GM21529 (cell line): ENCODE measurements around the gene HIBCH.
"Not testable (repeated sequence)": the region's sequence is repeated elsewhere in the genome, so short reads cannot be mapped to it uniquely, and the experiment has no call there.

Experiments
- ATAC-seq: cut with Tn5 transposase; IDR thresholded peaks from one replicate; pipeline ENCODE4 v1.9.1; 2021; ENCODE audit not compliant: unreplicated experiment

Gene HIBCH

GRCh38 chr2:190254063-190254850 is 65.4 kb downstream of the HIBCH start:
- no peak for ATAC-seq

DNA sequence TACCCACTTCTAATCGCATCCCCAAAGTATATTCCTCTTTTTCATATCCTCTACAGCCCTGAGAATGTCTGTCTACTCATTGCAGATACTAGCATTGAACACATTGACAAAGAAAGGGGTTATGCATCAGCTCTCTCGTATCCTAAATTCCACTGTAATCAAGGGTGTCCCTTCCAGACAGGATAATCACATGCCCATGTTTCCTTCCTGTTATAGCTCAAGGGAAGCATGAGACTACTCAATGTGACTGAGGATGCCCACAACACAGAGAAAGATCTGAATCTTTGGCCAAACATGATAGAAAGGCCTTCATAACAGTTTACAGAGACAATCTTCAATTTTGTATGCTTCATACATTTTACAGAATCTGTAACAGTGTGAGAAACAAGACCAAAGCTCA is 69.2 kb downstream of the HIBCH start:
- no peak for ATAC-seq

GRCh38 chr2:190235551-190236075 is 84.0 kb downstream of the HIBCH start:
- ATAC-seq = no peak

DNA sequence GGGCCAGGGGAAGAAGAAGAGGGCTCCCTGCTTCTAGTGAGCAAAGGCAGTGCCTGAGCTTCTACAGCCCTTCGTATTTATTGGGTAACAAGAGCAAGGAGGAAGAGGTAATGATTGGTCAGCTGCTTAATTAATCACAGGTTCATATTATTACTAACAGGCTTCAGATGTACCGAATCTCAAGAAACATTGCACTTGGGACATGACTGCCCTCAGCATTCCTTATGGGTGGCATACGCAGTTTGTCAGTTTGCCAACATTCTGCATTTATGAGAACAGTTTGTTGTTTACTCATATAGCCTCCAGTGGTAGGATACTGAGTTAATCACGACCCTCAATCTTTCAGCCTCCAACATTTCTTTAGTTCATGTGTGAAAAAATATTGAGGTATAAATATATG is 84.5 kb downstream of the HIBCH start:
- ATAC-seq = no peak

DNA sequence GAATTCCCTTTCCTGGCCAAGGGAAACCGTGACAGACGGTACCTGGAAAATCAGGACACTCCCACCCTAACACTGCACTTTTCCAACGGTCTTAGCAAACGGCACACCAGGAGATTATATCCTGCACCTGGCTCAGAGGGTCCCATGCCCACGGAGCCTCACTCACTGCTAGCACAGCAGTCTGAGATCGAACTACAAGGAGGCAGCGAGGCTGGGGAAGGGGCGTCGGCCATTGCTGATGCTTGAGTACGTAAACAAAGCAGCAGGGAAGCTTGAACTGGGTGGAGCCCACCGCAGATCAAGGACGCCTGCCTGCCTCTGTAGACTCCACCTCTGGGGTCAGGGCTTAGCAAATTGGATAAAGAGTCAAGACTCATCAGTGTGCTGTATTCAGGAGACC is 95.6 kb downstream of the HIBCH start:
- not testable (repeated sequence) for ATAC-seq

- not testable (repeated sequence) for ATAC-seq
These were observed 96.9 kb downstream of the HIBCH start for GRCh38 chr2:190222745-190223144.

GRCh38 chr2:190221429-190221828 is 98.2 kb downstream of the HIBCH start:
- ATAC-seq = no peak

DNA sequence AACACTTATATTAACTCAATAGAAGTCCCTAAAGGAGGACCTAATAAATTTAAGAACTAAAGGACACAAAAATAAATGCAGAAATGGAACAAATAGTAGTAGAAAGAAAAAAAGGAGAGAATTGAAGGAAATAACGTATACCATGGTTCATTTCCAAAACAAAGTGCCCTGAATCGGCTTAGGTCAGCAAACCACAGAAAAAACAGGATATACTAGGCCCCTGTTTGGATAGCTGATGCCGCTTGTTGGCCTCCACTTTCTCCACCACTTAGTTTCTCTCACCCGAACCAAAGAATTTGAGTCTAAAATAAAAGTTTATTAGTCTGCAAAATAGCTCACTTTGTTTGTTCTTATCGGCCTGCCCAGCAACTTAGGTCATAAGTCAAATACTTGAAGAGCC is 100.4 kb downstream of the HIBCH start:
- ATAC-seq = no peak

DNA sequence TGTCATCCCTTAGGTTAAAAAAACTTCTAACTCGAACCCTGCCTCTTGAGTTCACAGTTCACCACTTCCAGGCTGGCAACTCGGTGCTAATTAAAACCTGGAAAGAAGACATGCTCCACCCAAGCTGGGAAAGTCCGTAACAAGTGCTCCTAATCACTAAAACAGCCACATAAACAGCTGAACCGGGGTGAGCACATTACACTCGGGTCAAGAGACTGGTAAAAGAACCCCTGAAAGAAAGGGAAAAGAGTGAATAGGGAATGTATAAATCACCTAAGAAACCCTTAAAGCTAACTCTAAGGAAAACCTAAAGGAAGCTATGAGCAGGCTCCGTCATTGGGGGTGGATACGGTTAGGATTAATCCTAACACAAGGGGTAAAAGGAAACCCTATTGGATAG is 102.0 kb downstream of the HIBCH start:
- ATAC-seq = no peak

GRCh38 chr2:190216829-190217228 is 102.8 kb downstream of the HIBCH start:
- no peak for ATAC-seq

- no peak for ATAC-seq
These were observed 104.0 kb downstream of the HIBCH start for GRCh38 chr2:190215620-190216019.

- no peak for ATAC-seq
These were observed 105.0 kb downstream of the HIBCH start for GRCh38 chr2:190214426-190215194.

GRCh38 chr2:190213441-190214335 is 105.9 kb downstream of the HIBCH start:
- ATAC-seq = no peak

GRCh38 chr2:190210471-190210870 is 109.2 kb downstream of the HIBCH start:
- no peak for ATAC-seq

- no peak for ATAC-seq
These were observed 110.1 kb downstream of the HIBCH start for GRCh38 chr2:190209559-190209958.

DNA sequence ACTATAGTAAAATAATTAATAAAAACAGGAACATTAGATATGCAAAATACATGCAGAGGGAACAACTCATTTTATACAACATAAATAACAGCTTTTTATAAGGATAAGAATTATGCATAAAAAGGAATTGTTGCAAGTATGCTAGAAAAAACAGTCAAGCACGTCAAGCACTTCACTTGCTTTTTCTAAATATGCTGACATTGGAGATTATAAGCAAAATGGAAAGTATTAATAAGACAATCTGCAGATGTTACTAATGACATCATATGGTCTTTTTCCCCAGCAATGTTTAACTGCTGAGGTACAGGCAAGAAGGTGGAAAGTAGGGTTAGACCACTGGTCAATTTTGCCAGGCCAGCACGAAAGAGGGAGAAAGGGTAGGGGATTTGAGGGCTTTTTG is 111.7 kb downstream of the HIBCH start:
- no peak for ATAC-seq

GRCh38 chr2:190205657-190206056 is 114.0 kb downstream of the HIBCH start:
- no peak for ATAC-seq

DNA sequence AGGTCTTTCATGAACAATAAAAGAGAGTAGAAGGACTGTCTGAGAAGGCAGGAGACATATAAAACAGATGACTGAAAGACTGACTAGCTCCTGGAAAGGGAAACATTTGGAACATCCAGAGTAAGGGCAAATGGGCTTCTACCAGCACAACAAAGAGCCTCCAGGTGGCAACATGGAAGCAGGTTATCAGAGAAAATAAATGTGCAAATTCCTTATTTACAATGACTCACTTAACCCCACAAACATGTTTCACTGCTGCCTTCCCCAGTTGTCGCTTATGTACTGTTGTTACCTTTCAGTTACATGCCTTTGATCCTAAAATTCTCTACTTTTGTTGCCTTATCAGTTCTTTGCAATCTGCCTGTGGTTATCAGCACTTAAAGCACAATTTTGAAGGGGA is 117.0 kb downstream of the HIBCH start:
- no peak for ATAC-seq

DNA sequence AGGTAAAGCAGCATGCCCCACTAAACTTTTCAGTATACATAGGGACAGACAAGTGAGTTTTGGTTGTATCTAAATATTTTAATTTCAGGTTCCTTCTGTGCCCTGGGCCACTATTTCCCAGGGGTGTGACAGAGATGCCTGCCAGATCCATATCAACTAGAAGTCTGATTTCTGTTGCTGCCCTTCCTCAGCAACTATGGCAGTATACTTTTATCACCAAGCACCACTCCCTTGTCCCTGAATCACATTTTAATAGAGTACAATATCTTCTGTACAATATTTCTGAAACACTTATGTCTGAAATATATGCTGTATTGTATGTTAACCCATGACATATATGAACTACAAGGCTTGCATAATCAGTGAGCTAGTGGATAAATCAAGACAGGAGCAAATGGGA is 117.6 kb downstream of the HIBCH start:
- ATAC-seq = no peak

- no peak for ATAC-seq
These were observed 119.0 kb downstream of the HIBCH start for GRCh38 chr2:190200603-190201002.

DNA sequence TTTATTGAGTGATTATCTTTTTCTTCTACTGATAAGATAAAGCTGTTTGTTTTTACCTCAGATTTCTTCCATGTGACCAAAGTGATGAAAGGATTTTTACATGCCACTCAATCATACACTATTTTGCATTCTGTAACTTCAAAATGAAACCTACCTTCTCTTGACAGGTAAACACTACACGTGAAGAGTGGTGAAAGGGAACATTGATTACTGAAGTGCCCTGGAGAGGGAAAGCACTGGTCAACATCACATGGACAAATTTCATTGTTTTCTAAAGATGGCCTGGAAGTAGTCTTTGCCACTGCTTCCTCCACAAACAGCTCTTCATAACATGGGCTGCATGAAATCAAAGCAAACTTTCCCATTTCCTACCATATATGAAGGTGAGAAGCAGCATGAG is 120.1 kb downstream of the HIBCH start:
- no peak for ATAC-seq
